ENCODE data around the gene PITHD1.
"Not testable (repeated sequence)": the region's sequence is repeated elsewhere in the genome, so short reads cannot be mapped to it uniquely, and the experiment has no call there.

Gene PITHD1

DNA sequence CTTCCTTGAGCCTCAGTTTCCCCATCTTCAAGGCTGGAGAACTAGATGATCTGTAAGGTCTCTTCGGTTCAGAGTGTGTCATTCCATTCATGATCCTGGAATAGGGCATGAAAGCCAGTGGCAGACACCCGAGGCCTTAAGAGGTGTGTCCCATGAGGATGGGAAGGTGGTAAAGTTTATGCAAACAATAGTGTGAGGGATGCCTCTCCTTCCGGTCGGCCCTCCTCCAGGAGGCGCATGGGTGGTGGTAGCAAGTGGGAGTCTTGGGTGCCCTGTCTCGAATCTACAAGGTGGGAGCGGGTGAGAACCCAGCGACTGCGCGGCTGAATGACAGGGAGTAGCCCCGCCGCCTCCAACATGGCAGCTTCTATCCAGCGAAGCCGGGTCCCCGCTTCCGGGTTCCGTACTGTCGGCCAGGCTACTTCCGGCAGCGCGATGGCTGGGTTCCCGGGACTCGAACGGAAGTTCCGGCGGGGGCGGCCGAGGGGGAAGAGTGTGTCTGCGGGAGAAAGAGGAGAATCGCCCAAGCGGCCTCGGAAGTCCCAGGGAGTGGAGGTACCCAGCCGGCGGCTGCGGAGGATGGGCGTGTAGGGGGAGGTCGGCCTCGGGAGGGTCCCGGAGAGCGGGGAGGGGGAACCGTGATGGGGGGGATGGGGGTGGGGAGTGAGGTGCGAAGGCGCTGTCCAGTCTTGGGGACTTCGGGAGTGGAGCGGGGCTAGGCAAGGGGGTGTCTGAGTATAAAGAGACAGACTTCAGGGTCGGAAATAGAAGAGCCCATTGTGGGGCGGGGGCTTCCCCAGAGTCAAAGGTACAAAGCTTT is 12.7 kb downstream of the PITHD1 start, which contains the start of gene LYPLA2:
TSS of gene LYPLA2 (plus strand) at position 450 of the 820 bp plus-strand sequence. CDS start 1,538 bp downstream, outside the sequence.
- TF ChIP-seq, protein P1, sequence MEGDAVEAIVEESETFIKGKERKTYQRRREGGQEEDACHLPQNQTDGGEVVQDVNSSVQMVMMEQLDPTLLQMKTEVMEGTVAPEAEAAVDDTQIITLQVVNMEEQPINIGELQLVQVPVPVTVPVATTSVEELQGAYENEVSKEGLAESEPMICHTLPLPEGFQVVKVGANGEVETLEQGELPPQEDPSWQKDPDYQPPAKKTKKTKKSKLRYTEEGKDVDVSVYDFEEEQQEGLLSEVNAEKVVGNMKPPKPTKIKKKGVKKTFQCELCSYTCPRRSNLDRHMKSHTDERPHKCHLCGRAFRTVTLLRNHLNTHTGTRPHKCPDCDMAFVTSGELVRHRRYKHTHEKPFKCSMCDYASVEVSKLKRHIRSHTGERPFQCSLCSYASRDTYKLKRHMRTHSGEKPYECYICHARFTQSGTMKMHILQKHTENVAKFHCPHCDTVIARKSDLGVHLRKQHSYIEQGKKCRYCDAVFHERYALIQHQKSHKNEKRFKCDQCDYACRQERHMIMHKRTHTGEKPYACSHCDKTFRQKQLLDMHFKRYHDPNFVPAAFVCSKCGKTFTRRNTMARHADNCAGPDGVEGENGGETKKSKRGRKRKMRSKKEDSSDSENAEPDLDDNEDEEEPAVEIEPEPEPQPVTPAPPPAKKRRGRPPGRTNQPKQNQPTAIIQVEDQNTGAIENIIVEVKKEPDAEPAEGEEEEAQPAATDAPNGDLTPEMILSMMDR (IDR thresholded peaks at IDR 0.05; ENCODE audit: borderline replicate concordance, insufficient read depth, low read depth, low read length) = no peak
- H3K4me3 ChIP-seq (ENCODE audit: low read depth, low read length) = peak within 1 kb of the TSS; percentile 76

GRCh38 chr1:23791516-23792047 is 13.4 kb downstream of the PITHD1 start:
- TF ChIP-seq, protein P1 (IDR thresholded peaks at IDR 0.05; ENCODE audit: borderline replicate concordance, insufficient read depth, low read depth, low read length) = no peak
- peak overlapping the region; percentile 76 for H3K4me3 ChIP-seq (ENCODE audit: low read depth, low read length)

DNA sequence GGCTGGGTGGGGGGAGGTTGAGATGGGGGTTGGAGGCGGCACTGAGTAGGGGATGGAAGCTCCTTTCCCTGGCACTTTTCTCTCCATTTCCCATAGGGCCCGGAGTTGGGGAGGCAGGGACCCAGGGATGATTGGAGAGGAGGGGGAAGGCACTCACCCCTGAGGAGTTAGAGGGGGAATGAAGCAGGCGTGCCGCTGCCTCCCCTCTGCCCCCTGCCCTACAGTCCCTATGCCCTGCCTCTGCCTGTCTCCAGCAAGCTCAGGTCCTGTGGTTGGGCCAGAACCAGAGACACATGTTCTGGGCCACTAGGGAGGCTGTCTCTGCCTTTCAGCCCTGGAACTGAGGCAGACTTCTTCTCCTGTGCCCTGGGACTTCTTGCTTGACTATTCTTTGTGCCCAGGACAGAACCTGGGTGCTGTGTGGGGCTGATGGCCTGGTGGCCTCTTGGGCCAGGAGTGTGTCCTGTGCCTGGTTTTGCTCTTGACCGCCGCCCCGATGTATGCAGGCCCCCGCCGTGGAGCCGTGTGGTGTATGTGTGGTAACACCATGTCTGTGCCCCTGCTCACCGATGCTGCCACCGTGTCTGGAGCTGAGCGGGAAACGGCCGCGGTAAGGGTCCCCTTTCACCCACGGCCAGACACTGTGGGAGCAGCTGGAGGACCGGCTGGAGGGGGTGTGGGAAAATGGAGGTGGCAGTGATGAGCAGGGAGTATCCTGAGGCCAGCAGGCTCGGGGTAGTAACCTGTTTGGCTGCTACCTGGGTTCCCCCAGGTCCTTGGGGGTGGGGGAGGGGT is 14.1 kb downstream of the PITHD1 start:
- H3K4me3 ChIP-seq (ENCODE audit: low read depth, low read length) = peak overlapping the region; percentile 76
- TF ChIP-seq, protein P1 (IDR thresholded peaks at IDR 0.05; ENCODE audit: borderline replicate concordance, insufficient read depth, low read depth, low read length) = no peak

- H3K4me3 ChIP-seq (ENCODE audit: low read depth, low read length) = no peak overlapping the region
- TF ChIP-seq, protein P1 (IDR thresholded peaks at IDR 0.05; ENCODE audit: borderline replicate concordance, insufficient read depth, low read depth, low read length) = no peak
Observed at GRCh38 chr1:23793018-23793781, 15.0 kb downstream of the PITHD1 start.

- H3K4me3 ChIP-seq (ENCODE audit: low read depth, low read length) = no peak overlapping the region
Observed at GRCh38 chr1:23793861-23794731, 15.9 kb downstream of the PITHD1 start.

GRCh38 chr1:23794732-23795182 is 16.5 kb downstream of the PITHD1 start:
- not testable (repeated sequence) for H3K4me3 ChIP-seq (ENCODE audit: low read depth, low read length)

More at GRCh38 chr1:23793861-23794731, 15.9 kb downstream of the PITHD1 start:
- TF ChIP-seq, protein P1 (IDR thresholded peaks at IDR 0.05; ENCODE audit: borderline replicate concordance, insufficient read depth, low read depth, low read length) = no peak
